ENCODE measurements around the gene TSKU.
"Not testable (repeated sequence)": the region's sequence is repeated elsewhere in the genome, so short reads cannot be mapped to it uniquely, and the experiment has no call there.

Gene TSKU

GRCh38 chr11:76824980-76825725 is 42.0 kb downstream of the TSKU start:
- DNase-seq (ENCODE audit: low read depth), result peak; percentile 65

- no peak for DNase-seq (ENCODE audit: low read depth)
Measured at GRCh38 chr11:76825726-76826396, 42.7 kb downstream of the TSKU start.

- not testable (repeated sequence) for DNase-seq (ENCODE audit: low read depth)
Measured at GRCh38 chr11:76826508-76826907, 43.4 kb downstream of the TSKU start.

- not testable (repeated sequence) for DNase-seq (ENCODE audit: low read depth)
Measured at GRCh38 chr11:76827005-76827404, 43.8 kb downstream of the TSKU start.

- peak; percentile 73 for DNase-seq (ENCODE audit: low read depth)
Measured at GRCh38 chr11:76830639-76831327, 47.6 kb downstream of the TSKU start.

GRCh38 chr11:76831686-76832310 is 48.6 kb downstream of the TSKU start:
- no peak for DNase-seq (ENCODE audit: low read depth)

GRCh38 chr11:76832361-76832760 is 49.2 kb downstream of the TSKU start:
- DNase-seq (ENCODE audit: low read depth), result no peak

- no peak for DNase-seq (ENCODE audit: low read depth)
Measured at GRCh38 chr11:76834151-76834550, 51.0 kb downstream of the TSKU start.

GRCh38 chr11:76835036-76835435 is 51.9 kb downstream of the TSKU start:
- no peak for DNase-seq (ENCODE audit: low read depth)

- DNase-seq (ENCODE audit: low read depth), result peak; percentile 65
Measured at GRCh38 chr11:76835928-76836612, 52.9 kb downstream of the TSKU start.

- DNase-seq (ENCODE audit: low read depth), result no peak
Measured at GRCh38 chr11:76836613-76837291, 53.6 kb downstream of the TSKU start.

GRCh38 chr11:76837696-76838677 is 54.8 kb downstream of the TSKU start:
- DNase-seq (ENCODE audit: low read depth), result no peak

GRCh38 chr11:76838678-76839068 is 55.5 kb downstream of the TSKU start:
- DNase-seq (ENCODE audit: low read depth), result no peak

- no peak for DNase-seq (ENCODE audit: low read depth)
Measured at GRCh38 chr11:76839311-76839710, 56.2 kb downstream of the TSKU start.

GRCh38 chr11:76841923-76842452 is 58.8 kb downstream of the TSKU start:
- no peak for DNase-seq (ENCODE audit: low read depth)

- DNase-seq (ENCODE audit: low read depth), result no peak
Measured at GRCh38 chr11:76843907-76844306, 60.8 kb downstream of the TSKU start.

GRCh38 chr11:76844511-76844910 is 61.4 kb downstream of the TSKU start:
- no peak for DNase-seq (ENCODE audit: low read depth)

- DNase-seq (ENCODE audit: low read depth), result no peak
Measured at GRCh38 chr11:76845069-76845468, 61.9 kb downstream of the TSKU start.

- DNase-seq (ENCODE audit: low read depth), result no peak
Measured at GRCh38 chr11:76846441-76846840, 63.3 kb downstream of the TSKU start.
